ENCODE results near the gene PLEK. TPM values are rescaled to one million over a fixed set of nuclear protein-coding genes. Genes with fewer than 3 reads are reported as not detected.
"Not testable (repeated sequence)": the region's sequence is repeated elsewhere in the genome, so short reads cannot be mapped to it uniquely, and the experiment has no call there.

Gene PLEK
- polyA plus RNA-seq, 1 donor = 8.0 TPM

- 45% methylated on average over 2 of the region's 7 CpGs for WGBS (ENCODE audit: insufficient coverage, low lambda C conversion rate)
- H3K4me1 ChIP-seq (ENCODE audit: control insufficient read depth, insufficient read depth, low read length) = no peaks in the 10 kb centered on the region
- H3K4me3 ChIP-seq (ENCODE audit: low read length) = no peak overlapping the region
- no peak overlapping the region for H3K27ac ChIP-seq (ENCODE audit: low read length)
- DNase-seq = no peak
- peaks cover 3% of the 10 kb centered on the region for H3K27me3 ChIP-seq (ENCODE audit: control insufficient read depth, insufficient read depth, low read length)
- H3K9me3 ChIP-seq (ENCODE audit: control insufficient read depth, low read depth, low read length) = no peaks in the 10 kb centered on the region
- no peaks in the 10 kb centered on the region for H3K36me3 ChIP-seq (ENCODE audit: control insufficient read depth, insufficient read depth, low read length)
Observed at GRCh38 chr2:68438455-68439303, 73.6 kb downstream of the PLEK start.

- DNase-seq = peak; percentile 66 to 69
- no peaks in the 10 kb centered on the region for H3K9me3 ChIP-seq (ENCODE audit: control insufficient read depth, low read depth, low read length)
- H3K27ac ChIP-seq (ENCODE audit: low read length) = no peak overlapping the region
- no CpG with 5 or more reads among the region's 6 CpGs for WGBS (ENCODE audit: insufficient coverage, low lambda C conversion rate)
- no peaks in the 10 kb centered on the region for H3K4me1 ChIP-seq (ENCODE audit: control insufficient read depth, insufficient read depth, low read length)
- no peak overlapping the region for H3K4me3 ChIP-seq (ENCODE audit: low read length)
- no peaks in the 10 kb centered on the region for H3K36me3 ChIP-seq (ENCODE audit: control insufficient read depth, insufficient read depth, low read length)
- H3K27me3 ChIP-seq (ENCODE audit: control insufficient read depth, insufficient read depth, low read length) = no peaks in the 10 kb centered on the region
Observed at GRCh38 chr2:68441179-68441993, 76.3 kb downstream of the PLEK start.

GRCh38 chr2:68441994-68442322, 76.9 kb downstream of the PLEK start:
- Histone ChIP-seq H3K9me3 (ENCODE audit: control insufficient read depth, low read depth, low read length) (no peaks in the 10 kb centered on the region), H3K36me3 (ENCODE audit: control insufficient read depth, insufficient read depth, low read length) (no peaks in the 10 kb centered on the region), H3K27me3 (ENCODE audit: control insufficient read depth, insufficient read depth, low read length) (no peaks in the 10 kb centered on the region), H3K4me1 (ENCODE audit: control insufficient read depth, insufficient read depth, low read length) (no peaks in the 10 kb centered on the region), H3K27ac (ENCODE audit: low read length) (no peak overlapping the region), H3K4me3 (ENCODE audit: low read length) (no peak overlapping the region)
- DNase-seq = no peak
- no CpG with 5 or more reads among the region's 2 CpGs for WGBS (ENCODE audit: insufficient coverage, low lambda C conversion rate)

- H3K4me3 ChIP-seq (ENCODE audit: low read length); H3K27ac ChIP-seq (ENCODE audit: low read length); H3K4me1 ChIP-seq (ENCODE audit: control insufficient read depth, insufficient read depth, low read length); H3K36me3 ChIP-seq (ENCODE audit: control insufficient read depth, insufficient read depth, low read length); H3K9me3 ChIP-seq (ENCODE audit: control insufficient read depth, low read depth, low read length); H3K27me3 ChIP-seq (ENCODE audit: control insufficient read depth, insufficient read depth, low read length); DNase-seq: not testable (repeated sequence)
- WGBS (ENCODE audit: insufficient coverage, low lambda C conversion rate) = no CpG with 5 or more reads among the region's 3 CpGs
Observed at GRCh38 chr2:68446425-68446824, 81.3 kb downstream of the PLEK start.

Other genes starting within 250 kb of the PLEK start
- gene PNO1, start 207.4 kb upstream of the PLEK start, polyA plus RNA-seq = 15.2 TPM
- 43.9 TPM for gene PPP3R1, start 112.8 kb upstream of the PLEK start, polyA plus RNA-seq
- 18.6 TPM for gene CNRIP1, start 45.3 kb upstream of the PLEK start, polyA plus RNA-seq
- gene FBXO48, start 102.0 kb downstream of the PLEK start, polyA plus RNA-seq = 2.5 TPM
- 2.0 TPM for gene APLF, start 102.3 kb downstream of the PLEK start, polyA plus RNA-seq

Measured in large intestine (tissue), 3 donors.